ENCODE results near the gene MGME1. TPM values are rescaled to one million over a fixed set of nuclear protein-coding genes. Genes with fewer than 3 reads are reported as not detected.
A peak's percentile ranks its signal among the peaks of the same experiment; 100 is the strongest.

Gene MGME1
- total and polyA plus RNA-seq, 2 of the 13 experiments (the other 11 are each of a cell fraction or from before 2014, with no cell fraction given) = 36.7 to 66.6 TPM

DNA sequence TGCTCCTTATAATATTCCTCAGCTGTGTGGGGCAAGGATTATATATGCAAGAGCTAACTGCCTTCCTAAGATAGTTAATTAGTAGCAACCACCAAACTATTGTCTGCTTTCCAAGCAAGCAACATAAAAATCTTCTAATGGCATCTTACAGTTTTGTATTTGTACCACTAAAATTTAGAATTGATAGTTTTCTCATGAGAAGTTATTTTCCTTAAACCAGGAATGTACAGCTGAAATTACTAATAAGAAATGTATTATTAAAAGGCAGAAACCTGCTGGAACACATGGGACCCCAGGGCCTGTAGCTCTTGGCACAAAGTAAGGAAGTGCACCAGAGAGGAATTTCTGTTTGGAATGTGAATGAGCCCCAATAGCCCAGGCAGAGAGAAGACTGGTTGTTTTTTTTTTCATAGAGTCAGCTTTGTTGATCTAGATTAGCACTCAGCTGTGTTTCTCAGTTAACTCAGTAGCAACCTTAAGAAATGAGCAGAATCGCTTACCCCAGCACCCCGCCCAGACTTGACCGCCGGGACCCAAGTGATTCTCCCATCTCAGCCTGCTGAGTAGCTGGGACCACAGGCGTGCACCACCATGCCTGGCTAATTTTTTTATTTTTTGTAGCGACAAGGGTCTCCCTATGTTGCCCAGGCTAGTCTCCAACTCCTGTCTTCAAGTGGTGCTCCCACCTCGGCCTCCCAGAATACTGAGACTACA lies 2.6 kb downstream of the MGME1 start (continued):
- TF ChIP-seq ZNF318 (CRISPR knock-in tag; IDR thresholded peaks at IDR 0.05) (no peak), MYNN (CRISPR knock-in tag; IDR thresholded peaks at IDR 0.05; ENCODE audit: low read depth) (no peak), ZSCAN31 (CRISPR knock-in tag; IDR thresholded peaks at IDR 0.05; ENCODE audit: low read depth) (0 out of 2 replicates have a peak, but pooled peaks have one; percentile 27), ZNF337 (CRISPR knock-in tag; IDR thresholded peaks at IDR 0.05; ENCODE audit: borderline replicate concordance, low read depth) (no peak), ZNF331 (CRISPR knock-in tag; IDR thresholded peaks at IDR 0.05) (no peak; the same call in 1 of the 2 replicates), ZNF180 (CRISPR knock-in tag; IDR thresholded peaks at IDR 0.05; ENCODE audit: borderline replicate concordance, low read depth) (no peak)
- TF ChIP-seq, protein P1, sequence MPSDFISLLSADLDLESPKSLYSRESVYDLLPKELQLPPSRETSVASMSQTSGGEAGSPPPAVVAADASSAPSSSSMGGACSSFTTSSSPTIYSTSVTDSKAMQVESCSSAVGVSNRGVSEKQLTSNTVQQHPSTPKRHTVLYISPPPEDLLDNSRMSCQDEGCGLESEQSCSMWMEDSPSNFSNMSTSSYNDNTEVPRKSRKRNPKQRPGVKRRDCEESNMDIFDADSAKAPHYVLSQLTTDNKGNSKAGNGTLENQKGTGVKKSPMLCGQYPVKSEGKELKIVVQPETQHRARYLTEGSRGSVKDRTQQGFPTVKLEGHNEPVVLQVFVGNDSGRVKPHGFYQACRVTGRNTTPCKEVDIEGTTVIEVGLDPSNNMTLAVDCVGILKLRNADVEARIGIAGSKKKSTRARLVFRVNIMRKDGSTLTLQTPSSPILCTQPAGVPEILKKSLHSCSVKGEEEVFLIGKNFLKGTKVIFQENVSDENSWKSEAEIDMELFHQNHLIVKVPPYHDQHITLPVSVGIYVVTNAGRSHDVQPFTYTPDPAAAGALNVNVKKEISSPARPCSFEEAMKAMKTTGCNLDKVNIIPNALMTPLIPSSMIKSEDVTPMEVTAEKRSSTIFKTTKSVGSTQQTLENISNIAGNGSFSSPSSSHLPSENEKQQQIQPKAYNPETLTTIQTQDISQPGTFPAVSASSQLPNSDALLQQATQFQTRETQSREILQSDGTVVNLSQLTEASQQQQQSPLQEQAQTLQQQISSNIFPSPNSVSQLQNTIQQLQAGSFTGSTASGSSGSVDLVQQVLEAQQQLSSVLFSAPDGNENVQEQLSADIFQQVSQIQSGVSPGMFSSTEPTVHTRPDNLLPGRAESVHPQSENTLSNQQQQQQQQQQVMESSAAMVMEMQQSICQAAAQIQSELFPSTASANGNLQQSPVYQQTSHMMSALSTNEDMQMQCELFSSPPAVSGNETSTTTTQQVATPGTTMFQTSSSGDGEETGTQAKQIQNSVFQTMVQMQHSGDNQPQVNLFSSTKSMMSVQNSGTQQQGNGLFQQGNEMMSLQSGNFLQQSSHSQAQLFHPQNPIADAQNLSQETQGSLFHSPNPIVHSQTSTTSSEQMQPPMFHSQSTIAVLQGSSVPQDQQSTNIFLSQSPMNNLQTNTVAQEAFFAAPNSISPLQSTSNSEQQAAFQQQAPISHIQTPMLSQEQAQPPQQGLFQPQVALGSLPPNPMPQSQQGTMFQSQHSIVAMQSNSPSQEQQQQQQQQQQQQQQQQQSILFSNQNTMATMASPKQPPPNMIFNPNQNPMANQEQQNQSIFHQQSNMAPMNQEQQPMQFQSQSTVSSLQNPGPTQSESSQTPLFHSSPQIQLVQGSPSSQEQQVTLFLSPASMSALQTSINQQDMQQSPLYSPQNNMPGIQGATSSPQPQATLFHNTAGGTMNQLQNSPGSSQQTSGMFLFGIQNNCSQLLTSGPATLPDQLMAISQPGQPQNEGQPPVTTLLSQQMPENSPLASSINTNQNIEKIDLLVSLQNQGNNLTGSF (CRISPR knock-in tag; IDR thresholded peaks at IDR 0.05) = no peak
- TF ChIP-seq, protein P2, sequence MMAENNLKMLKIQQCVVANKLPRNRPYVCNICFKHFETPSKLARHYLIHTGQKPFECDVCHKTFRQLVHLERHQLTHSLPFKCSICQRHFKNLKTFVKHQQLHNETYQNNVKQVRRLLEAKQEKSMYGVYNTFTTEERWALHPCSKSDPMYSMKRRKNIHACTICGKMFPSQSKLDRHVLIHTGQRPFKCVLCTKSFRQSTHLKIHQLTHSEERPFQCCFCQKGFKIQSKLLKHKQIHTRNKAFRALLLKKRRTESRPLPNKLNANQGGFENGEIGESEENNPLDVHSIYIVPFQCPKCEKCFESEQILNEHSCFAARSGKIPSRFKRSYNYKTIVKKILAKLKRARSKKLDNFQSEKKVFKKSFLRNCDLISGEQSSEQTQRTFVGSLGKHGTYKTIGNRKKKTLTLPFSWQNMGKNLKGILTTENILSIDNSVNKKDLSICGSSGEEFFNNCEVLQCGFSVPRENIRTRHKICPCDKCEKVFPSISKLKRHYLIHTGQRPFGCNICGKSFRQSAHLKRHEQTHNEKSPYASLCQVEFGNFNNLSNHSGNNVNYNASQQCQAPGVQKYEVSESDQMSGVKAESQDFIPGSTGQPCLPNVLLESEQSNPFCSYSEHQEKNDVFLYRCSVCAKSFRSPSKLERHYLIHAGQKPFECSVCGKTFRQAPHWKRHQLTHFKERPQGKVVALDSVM (CRISPR knock-in tag; IDR thresholded peaks at IDR 0.05) = no peak

Measured in HepG2 (cell line).